Tibial nerve (tissue), 4 donors: ENCODE results near the gene FAM149B1. TPM values are rescaled to one million over a fixed set of nuclear protein-coding genes. Genes with fewer than 3 reads are reported as not detected.

ENCODE experiments used
- DNase-seq, 2 donors: peaks; one replicate each; pipeline ENCODE4 v3.0.0-alpha.2; 2019; ENCODE audit warnings: low spot score in 2 of 2
- H3K27ac ChIP-seq, 4 donors: fragments of 200-600 bp; sonication (generic) in 3 of 4; one replicate each; pipeline ENCODE4 v1.5.1; 2017 to 2019; ENCODE audit warnings: mild to moderate bottlenecking in 1 of 4
- H3K27me3 ChIP-seq, 2 donors: fragments of 200-600 bp; sonication (generic) in 1 of 2; one replicate each; pipeline versions ENCODE4 v1.5.1 to v1.6.0; 2017 to 2019
- H3K36me3 ChIP-seq, 3 donors: fragments of 200-600 bp; sonication (generic); one replicate each; pipeline ENCODE4 v1.5.1; 2018 to 2019
- H3K4me1 ChIP-seq, 4 donors: fragments of 200-600 bp; sonication (generic) in 3 of 4; one replicate each; pipeline ENCODE4 v1.5.1; 2017 to 2019
- H3K4me3 ChIP-seq, 4 donors: fragments of 200-600 bp; sonication (generic) in 3 of 4; one replicate each; pipeline ENCODE4 v1.5.1; 2017 to 2019; ENCODE audit warnings: mild to moderate bottlenecking in 1 of 4, moderate library complexity in 1 of 4
- H3K9me3 ChIP-seq, 4 donors: fragments of 200-600 bp; sonication (generic) in 3 of 4; one replicate each; pipeline ENCODE4 v1.5.1; 2017 to 2019
- CTCF ChIP-seq, 5 experiments: fragments of 200-600 bp in 3 of 5; fragments of 450-650 bp in 2 of 5; sonication (generic) in 3 of 5; IDR thresholded peaks; one replicate each; pipeline ENCODE4 v1.5.1; 2016 to 2019; ENCODE audit warnings: antibody characterized with exemption in 5 of 5, mild to moderate bottlenecking in 3 of 5, moderate library complexity in 2 of 5
- EP300 ChIP-seq, 2 donors: sonication (generic); formaldehyde crosslinking; IDR thresholded peaks; one replicate each; pipeline ENCODE4 v1.6.1; 2017; ENCODE audit warnings: antibody characterized with exemption in 2 of 2, mild to moderate bottlenecking in 1 of 2
- POLR2A ChIP-seq, 2 donors: fragments of 450-650 bp; IDR thresholded peaks; one replicate each; pipeline ENCODE4 v1.6.1; 2017; ENCODE audit warnings: antibody characterized with exemption in 2 of 2, mild to moderate bottlenecking in 2 of 2, moderate library complexity in 2 of 2
- WGBS, 2 donors: methylation state at CpG; one replicate each; pipeline ENCODE4 v1.1.5; 2018; 5-methylcytosine and 5-hydroxymethylcytosine counted together
- total RNA-seq, 4 donors: library from RNA; depleted of rRNA; stranded (reverse); fragments of >200 nt; gene quantifications; one replicate each; pipeline ENCODE4 v1.1.0, GENCODE V29; 2016

Gene FAM149B1
- total RNA-seq, 4 donors from 2014 or later, result 11.0 to 27.1 (median 25.0) TPM

GRCh38 chr10:73218431-73219191, 50.7 kb downstream of the FAM149B1 start:
- no peak for DNase-seq
- no peaks in the 10 kb centered on the region for H3K27me3 ChIP-seq
- 85 to 92% methylated on average over 2 of the region's 2 CpGs for WGBS, 2 donors
- H3K27ac ChIP-seq, result no peak overlapping the region
- H3K36me3 ChIP-seq, result peaks cover 0 to 22% (median 0%) of the 10 kb centered on the region in 3 donors
- TF ChIP-seq CTCF (IDR thresholded peaks at IDR 0.05) (peak in 1 of 5 experiments; percentile 10), POLR2A (IDR thresholded peaks at IDR 0.05) (no peak)
- no peak overlapping the region for H3K4me3 ChIP-seq
- no peaks in the 10 kb centered on the region for H3K9me3 ChIP-seq
- peaks cover 0 to 3% (median 0%) of the 10 kb centered on the region in 4 donors for H3K4me1 ChIP-seq

- Histone ChIP-seq H3K36me3 (peaks cover 0 to 22% (median 0%) of the 10 kb centered on the region in 3 donors), H3K4me3 (no peak overlapping the region), H3K9me3 (no peaks in the 10 kb centered on the region), H3K27me3 (no peaks in the 10 kb centered on the region), H3K27ac (no peak overlapping the region), H3K4me1 (peaks cover 0 to 3% (median 0%) of the 10 kb centered on the region in 4 donors)
- no peak for DNase-seq
- TF ChIP-seq POLR2A (IDR thresholded peaks at IDR 0.05) (no peak), CTCF (IDR thresholded peaks at IDR 0.05) (no peak), EP300 (IDR thresholded peaks at IDR 0.05) (no peak)
Measured at GRCh38 chr10:73219384-73219783, 51.5 kb downstream of the FAM149B1 start.

GRCh38 chr10:73220989-73221388, 53.1 kb downstream of the FAM149B1 start:
- Histone ChIP-seq H3K27me3 (no peaks in the 10 kb centered on the region), H3K27ac (no peak overlapping the region), H3K9me3 (no peaks in the 10 kb centered on the region), H3K4me1 (peaks cover 0 to 3% (median 0%) of the 10 kb centered on the region in 4 donors), H3K36me3 (peaks cover 0 to 22% (median 0%) of the 10 kb centered on the region in 3 donors), H3K4me3 (no peak overlapping the region)
- TF ChIP-seq CTCF (IDR thresholded peaks at IDR 0.05) (no peak), EP300 (IDR thresholded peaks at IDR 0.05) (no peak), POLR2A (IDR thresholded peaks at IDR 0.05) (no peak)
- 95 to 100% methylated on average over 1 of the region's 1 CpG for WGBS, 2 donors
- no peak for DNase-seq

GRCh38 chr10:73225518-73225917, 57.6 kb downstream of the FAM149B1 start:
- H3K36me3 ChIP-seq, result peaks cover 0 to 28% (median 0%) of the 10 kb centered on the region in 3 donors
- DNase-seq, result no peak
- no peaks in the 10 kb centered on the region for H3K4me1 ChIP-seq
- H3K27ac ChIP-seq, result no peak overlapping the region
- TF ChIP-seq POLR2A (IDR thresholded peaks at IDR 0.05), result no peak
- no peak for TF ChIP-seq CTCF (IDR thresholded peaks at IDR 0.05)
- no peak for TF ChIP-seq EP300 (IDR thresholded peaks at IDR 0.05)
- H3K9me3 ChIP-seq, result no peaks in the 10 kb centered on the region
- no peak overlapping the region for H3K4me3 ChIP-seq
- no peaks in the 10 kb centered on the region for H3K27me3 ChIP-seq

- no peaks in the 10 kb centered on the region for H3K4me1 ChIP-seq
- no peaks in the 10 kb centered on the region for H3K9me3 ChIP-seq
- H3K27ac ChIP-seq, result no peak overlapping the region
- no peak for DNase-seq
- no peaks in the 10 kb centered on the region for H3K27me3 ChIP-seq
- peaks cover 0 to 37% (median 0%) of the 10 kb centered on the region in 3 donors for H3K36me3 ChIP-seq
- no peak for TF ChIP-seq EP300 (IDR thresholded peaks at IDR 0.05)
- TF ChIP-seq CTCF (IDR thresholded peaks at IDR 0.05), result no peak
- no peak for TF ChIP-seq POLR2A (IDR thresholded peaks at IDR 0.05)
- no peak overlapping the region for H3K4me3 ChIP-seq
Measured at GRCh38 chr10:73226663-73227062, 58.7 kb downstream of the FAM149B1 start.
